PC-9 (cell line): ENCODE measurements around the gene PRAF2. TPM values are rescaled to one million over a fixed set of nuclear protein-coding genes. Genes with fewer than 3 reads are reported as not detected.

Source experiments
- BruUV-seq: library from RNA; stranded (reverse); fragments of 400-500 nt; replicated peaks from 2 replicates; lab custom pipeline; 2021; lab: Mats Ljungman, UMichigan
- CTCF ChIA-PET: fragments of 300-600 bp; sonication (Branson Sonifier 250); formaldehyde crosslinking; loops from one replicate; lab custom pipeline; 2022; ENCODE audit warnings: antibody characterized with exemption; lab: Charles Lee
- POLR2A ChIA-PET: fragments of 300-600 bp; sonication (Branson Sonifier 250); formaldehyde crosslinking; loops from one replicate; lab custom pipeline; 2022; ENCODE audit warnings: antibody characterized with exemption; ENCODE audit not compliant: unreplicated experiment; lab: Charles Lee
- DNase-seq, 2 experiments: peaks; one replicate each; pipeline versions ENCODE4 v3.0.0 to v3.0.0-alpha.2; 2015 to 2022; ENCODE audit warnings: mixed read lengths in 1 of 2
- H2AFZ ChIP-seq: fragments of 200-600 bp; sonication (generic); 2 replicates; pipeline ENCODE4 v1.8.1; 2017; ENCODE audit warnings: antibody characterized with exemption
- H3F3A ChIP-seq: fragments of 200-600 bp; sonication (generic); 2 replicates; pipeline ENCODE4 v1.8.1; 2017; ENCODE audit warnings: antibody characterized with exemption, mild to moderate bottlenecking, low read depth; ENCODE audit not compliant: insufficient read depth
- H3K27ac ChIP-seq: fragments of 200-600 bp; sonication (generic); 2 replicates; pipeline ENCODE4 v1.6.1; 2016; ENCODE audit warnings: mixed run types
- H3K27me3 ChIP-seq: fragments of 200-600 bp; sonication (generic); 2 replicates; pipeline ENCODE4 v1.6.1; 2016; ENCODE audit warnings: low read depth, mixed run types; ENCODE audit not compliant: insufficient read depth
- H3K36me3 ChIP-seq: fragments of 200-600 bp; sonication (generic); 2 replicates; pipeline ENCODE4 v1.6.1; 2016; ENCODE audit warnings: low read depth, mixed run types
- H3K4me1 ChIP-seq: fragments of 200-600 bp; sonication (generic); replicated peaks from 2 replicates; pipeline ENCODE4 v1.6.1; 2016; ENCODE audit warnings: mixed run types; ENCODE audit not compliant: insufficient read depth
- H3K4me2 ChIP-seq: fragments of 200-600 bp; sonication (generic); 2 replicates; pipeline ENCODE4 v1.6.1; 2017; ENCODE audit warnings: mixed run types
- H3K4me3 ChIP-seq: fragments of 200-600 bp; sonication (generic); 2 replicates; pipeline ENCODE4 v1.6.1; 2016; ENCODE audit warnings: mixed run types
- H3K79me2 ChIP-seq: fragments of 200-600 bp; sonication (generic); 2 replicates; pipeline ENCODE4 v1.6.1; 2017; ENCODE audit warnings: low read depth, mixed run types
- H3K9me2 ChIP-seq: fragments of 200-600 bp; sonication (generic); 2 replicates; pipeline ENCODE4 v1.8.1; 2017; ENCODE audit warnings: mild to moderate bottlenecking; ENCODE audit not compliant: insufficient read depth
- H3K9me3 ChIP-seq: fragments of 200-600 bp; sonication (generic); 2 replicates; pipeline ENCODE4 v1.8.1; 2016; ENCODE audit warnings: low read depth; ENCODE audit not compliant: insufficient read depth
- H4K20me1 ChIP-seq: fragments of 200-600 bp; sonication (generic); 2 replicates; pipeline ENCODE4 v1.8.1; 2017; ENCODE audit not compliant: insufficient read depth
- CTCF ChIP-seq: fragments of 200-600 bp; sonication (generic); conservative IDR thresholded peaks from 2 replicates; pipeline ENCODE4 v1.6.1; 2017; ENCODE audit warnings: mixed run types, antibody characterized with exemption, mild to moderate bottlenecking, moderate library complexity
- EZH2 ChIP-seq: fragments of 200-600 bp; sonication (generic); IDR thresholded peaks from 2 replicates; pipeline ENCODE4 v1.8.0; 2017; ENCODE audit warnings: antibody characterized with exemption, low read depth
- intact Hi-C: fragments of 100-400 bp; cut with micrococcal nuclease; formaldehyde crosslinking; loops from one replicate; pipeline ENCODE4 v1.10.0; 2022; ENCODE audit not compliant: unreplicated experiment
- total RNA-seq: library from RNA; stranded (reverse); gene quantifications from 2 replicates; pipeline ENCODE4 v1.2.3, GENCODE V29; 2021

Gene PRAF2
- total RNA-seq, 1 experiment from 2014 or later: 12.8 TPM

DNA sequence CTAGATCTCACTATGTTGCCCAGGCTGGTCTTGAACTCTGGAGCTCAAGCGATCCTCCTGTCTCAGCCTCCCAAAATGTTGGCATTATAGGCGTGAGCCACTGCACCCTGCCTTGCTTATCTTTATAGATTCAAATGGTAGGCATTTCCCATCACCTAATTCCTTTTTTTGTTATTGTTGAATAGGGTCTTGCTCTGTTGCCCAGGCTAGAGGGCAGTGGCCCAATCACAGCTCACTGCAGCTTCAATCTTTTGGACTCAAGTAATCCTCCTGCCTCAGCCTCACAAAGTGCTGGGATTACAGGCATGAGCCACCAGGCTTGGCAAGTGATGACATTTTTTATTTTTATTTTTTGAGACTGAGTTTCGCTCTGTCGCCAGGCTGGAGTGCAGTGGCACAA, 22.6 kb upstream of the PRAF2 start:
- BruUV-seq: no TSS peak
- Histone ChIP-seq H3K9me2 (no peaks in the 10 kb centered on the region), H3K4me2 (no peak overlapping the region), H3K4me3 (no peak overlapping the region), H4K20me1 (no peaks in the 10 kb centered on the region), H3K27me3 (no peaks in the 10 kb centered on the region), H3K27ac (no peak overlapping the region), H3K4me1 (no peaks in the 10 kb centered on the region), H2AFZ (no peak overlapping the region), H3F3A (peaks cover 4% of the 10 kb centered on the region; the same call in 1 of the 2 replicates), H3K79me2 (no peaks in the 10 kb centered on the region), H3K36me3 (no peaks in the 10 kb centered on the region), H3K9me3 (no peaks in the 10 kb centered on the region)
- no peak for DNase-seq
- intact Hi-C loops: no loop called here
- ChIA-PET POLR2A (no interaction called here), CTCF (interaction anchor here (0.5 to 0.8 kb wide), 2 partner anchors 93 to 328 kb away, joined by 4 read pairs; no protein-coding TSS in a partner anchor)
- TF ChIP-seq CTCF: no peak
- no peak for TF ChIP-seq EZH2

- H3K4me3 ChIP-seq: no peak overlapping the region
- intact Hi-C loops: no loop called here
- no peak overlapping the region for H2AFZ ChIP-seq
- no peaks in the 10 kb centered on the region for H4K20me1 ChIP-seq
- H3K27me3 ChIP-seq: no peaks in the 10 kb centered on the region
- TF ChIP-seq EZH2 (no peak), CTCF (no peak)
- H3K36me3 ChIP-seq: no peaks in the 10 kb centered on the region
- H3K79me2 ChIP-seq: no peaks in the 10 kb centered on the region
- CTCF ChIA-PET: interaction anchor here (0.6 kb wide), 1 partner anchor 22 kb away, joined by 3 read pairs; no protein-coding TSS in a partner anchor
- no peaks in the 10 kb centered on the region for H3K4me1 ChIP-seq
- H3K4me2 ChIP-seq: no peak overlapping the region
- H3K27ac ChIP-seq: no peak overlapping the region
- H3K9me3 ChIP-seq: no peaks in the 10 kb centered on the region
- H3K9me2 ChIP-seq: no peaks in the 10 kb centered on the region
- DNase-seq: no peak
- no peaks in the 10 kb centered on the region for H3F3A ChIP-seq
- BruUV-seq: no TSS peak
- POLR2A ChIA-PET: no interaction called here
Measured at GRCh38 chrX:49089553-49089952, 15.8 kb upstream of the PRAF2 start.

DNA sequence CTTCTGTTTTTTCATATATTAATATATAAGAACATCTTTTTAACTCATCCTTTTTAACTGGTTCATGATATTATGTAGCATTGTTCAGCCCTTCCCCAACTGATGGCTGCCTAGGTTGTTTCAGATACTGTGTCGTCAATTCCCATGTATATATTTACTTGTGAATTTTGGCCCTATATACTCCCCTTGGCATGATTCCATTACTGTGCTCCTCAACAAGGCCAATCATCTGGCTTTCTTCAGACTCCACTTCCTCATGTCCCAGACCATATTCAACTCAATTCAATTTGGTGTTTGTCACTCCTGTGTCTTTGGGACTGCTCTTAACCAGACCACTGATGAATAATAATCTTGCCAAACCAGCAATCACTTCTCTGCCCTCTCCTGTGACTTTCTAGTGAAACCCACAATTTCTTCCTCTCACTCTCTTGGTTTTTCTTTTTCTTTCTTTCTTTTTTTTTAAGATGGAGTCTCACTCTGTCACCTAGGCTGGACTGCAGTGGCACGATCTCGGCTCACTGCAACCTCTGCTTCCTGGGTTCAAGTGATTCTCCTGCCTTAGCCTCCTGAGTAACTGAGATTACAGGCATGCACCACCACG, 8.6 kb upstream of the PRAF2 start:
- Histone ChIP-seq H2AFZ (no peak overlapping the region), H3K27me3 (no peaks in the 10 kb centered on the region), H3K27ac (no peak overlapping the region), H3K79me2 (no peaks in the 10 kb centered on the region), H3K4me2 (no peak overlapping the region), H3K36me3 (no peaks in the 10 kb centered on the region), H3F3A (no peaks in the 10 kb centered on the region), H4K20me1 (no peaks in the 10 kb centered on the region), H3K4me1 (no peaks in the 10 kb centered on the region), H3K9me2 (no peaks in the 10 kb centered on the region), H3K9me3 (no peaks in the 10 kb centered on the region), H3K4me3 (no peak overlapping the region)
- CTCF ChIA-PET: no interaction called here
- intact Hi-C loops: no loop called here
- POLR2A ChIA-PET: no interaction called here
- TF ChIP-seq CTCF (no peak), EZH2 (no peak)
- DNase-seq: no peak
- BruUV-seq: no TSS peak
